AG04450 (cell line): ENCODE results near the gene BCOR. TPM values are rescaled to one million over a fixed set of nuclear protein-coding genes. Genes with fewer than 3 reads are reported as not detected.

ENCODE experiments used
- CTCF ChIA-PET: fragments of 300-600, 350-600 bp; formaldehyde crosslinking; extraction: SDS; loops from one replicate; lab custom pipeline; 2022; ENCODE audit warnings: antibody characterized with exemption, inconsistent platforms; lab: Charles Lee
- POLR2A ChIA-PET: fragments of 350-600 bp; formaldehyde crosslinking; extraction: SDS; loops from one replicate; lab custom pipeline; 2021; ENCODE audit warnings: antibody characterized with exemption, inconsistent platforms; lab: Yijun Ruan, JAX
- DNase-seq: peaks from one replicate; pipeline ENCODE4 v3.0.0-alpha.2; 2011; ENCODE audit warnings: low read depth, low spot score
- H3K27ac ChIP-seq: one replicate; pipeline ENCODE4 v1.5.1; 2012; ENCODE audit warnings: low read depth, low read length, control low read depth
- H3K27me3 ChIP-seq: one replicate; pipeline ENCODE4 v1.6.0; 2012; ENCODE audit warnings: low read length; ENCODE audit not compliant: control insufficient read depth, insufficient read depth
- H3K4me3 ChIP-seq: 2 replicates; pipeline ENCODE4 v1.5.1; 2011; ENCODE audit warnings: mild to moderate bottlenecking, low read depth, low read length, control low read depth
- H3K9me3 ChIP-seq: 2 replicates; pipeline ENCODE4 v1.5.1; 2012; ENCODE audit warnings: low read length; ENCODE audit not compliant: control insufficient read depth, insufficient read depth
- polyA plus RNA-seq: library from polyadenylated mRNA; depleted of rRNA; stranded (reverse); fragments of >200 nt; gene quantifications from 2 replicates; pipeline ENCODE4 v1.2.3, GENCODE V29; 2011
- TF ChIP-seq, protein P1 (sequence below): IDR thresholded peaks from 2 replicates; pipeline ENCODE4 v1.5.1; 2011; ENCODE audit warnings: low read depth, low read length, control low read depth, inconsistent platforms

The BCOR gene
- polyA plus RNA-seq, 1 experiment: 5.4 TPM

DNA sequence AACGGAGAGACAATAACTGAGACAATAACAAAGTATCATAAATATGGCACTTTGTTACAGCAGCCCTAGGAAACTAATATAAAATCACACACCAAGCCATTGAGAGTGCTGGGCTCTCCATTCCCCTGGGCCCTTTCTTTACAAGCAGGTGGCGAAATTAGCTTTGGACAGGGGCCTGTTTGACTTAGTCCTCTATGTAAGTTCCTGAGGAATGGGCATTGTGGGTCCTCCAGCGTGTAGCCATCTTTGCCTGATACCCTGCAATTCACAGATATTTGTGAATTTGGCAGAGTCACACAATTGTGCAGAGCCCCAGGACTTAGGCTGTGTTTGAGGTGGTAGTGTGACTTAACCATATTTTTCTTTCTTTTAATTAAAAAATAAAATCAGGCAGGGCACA lies 67.6 kb downstream of the BCOR start:
- DNase-seq: no peak
- ChIA-PET POLR2A (no interaction called here), CTCF (no interaction called here)

GRCh38 chrX:40022421-40022820 lies 75.3 kb downstream of the BCOR start:
- TF ChIP-seq, protein P1, sequence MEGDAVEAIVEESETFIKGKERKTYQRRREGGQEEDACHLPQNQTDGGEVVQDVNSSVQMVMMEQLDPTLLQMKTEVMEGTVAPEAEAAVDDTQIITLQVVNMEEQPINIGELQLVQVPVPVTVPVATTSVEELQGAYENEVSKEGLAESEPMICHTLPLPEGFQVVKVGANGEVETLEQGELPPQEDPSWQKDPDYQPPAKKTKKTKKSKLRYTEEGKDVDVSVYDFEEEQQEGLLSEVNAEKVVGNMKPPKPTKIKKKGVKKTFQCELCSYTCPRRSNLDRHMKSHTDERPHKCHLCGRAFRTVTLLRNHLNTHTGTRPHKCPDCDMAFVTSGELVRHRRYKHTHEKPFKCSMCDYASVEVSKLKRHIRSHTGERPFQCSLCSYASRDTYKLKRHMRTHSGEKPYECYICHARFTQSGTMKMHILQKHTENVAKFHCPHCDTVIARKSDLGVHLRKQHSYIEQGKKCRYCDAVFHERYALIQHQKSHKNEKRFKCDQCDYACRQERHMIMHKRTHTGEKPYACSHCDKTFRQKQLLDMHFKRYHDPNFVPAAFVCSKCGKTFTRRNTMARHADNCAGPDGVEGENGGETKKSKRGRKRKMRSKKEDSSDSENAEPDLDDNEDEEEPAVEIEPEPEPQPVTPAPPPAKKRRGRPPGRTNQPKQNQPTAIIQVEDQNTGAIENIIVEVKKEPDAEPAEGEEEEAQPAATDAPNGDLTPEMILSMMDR: no peak
- no peak overlapping the region for H3K4me3 ChIP-seq
- POLR2A ChIA-PET: no interaction called here
- H3K9me3 ChIP-seq: no peaks in the 10 kb centered on the region
- no peaks in the 10 kb centered on the region for H3K27me3 ChIP-seq
- DNase-seq: no peak
- no peak overlapping the region for H3K27ac ChIP-seq
- CTCF ChIA-PET: no interaction called here

More for the DNA sequence above, 67.6 kb downstream of the BCOR start:
- Histone ChIP-seq H3K9me3 (no peaks in the 10 kb centered on the region), H3K27ac (no peak overlapping the region), H3K4me3 (no peak overlapping the region), H3K27me3 (no peaks in the 10 kb centered on the region)
- TF ChIP-seq, protein P1: no peak

- ChIA-PET POLR2A (no interaction called here), CTCF (no interaction called here)
- no peak for DNase-seq
- Histone ChIP-seq H3K27ac (no peak overlapping the region), H3K27me3 (no peaks in the 10 kb centered on the region), H3K9me3 (no peaks in the 10 kb centered on the region), H3K4me3 (no peak overlapping the region)
- TF ChIP-seq, protein P1: no peak
Measured at GRCh38 chrX:40021647-40022046, 76.1 kb downstream of the BCOR start.

- ChIA-PET POLR2A (no interaction called here), CTCF (no interaction called here)
- no peak overlapping the region for H3K4me3 ChIP-seq
- H3K27me3 ChIP-seq: no peaks in the 10 kb centered on the region
- H3K27ac ChIP-seq: no peak overlapping the region
- H3K9me3 ChIP-seq: no peaks in the 10 kb centered on the region
- TF ChIP-seq, protein P1: no peak
- DNase-seq: no peak
Measured at GRCh38 chrX:40019541-40019940, 78.2 kb downstream of the BCOR start.

- Histone ChIP-seq H3K9me3 (no peaks in the 10 kb centered on the region; the same call in 1 of the 2 replicates), H3K27me3 (no peaks in the 10 kb centered on the region), H3K27ac (no peak overlapping the region), H3K4me3 (no peak overlapping the region)
- ChIA-PET CTCF (no interaction called here), POLR2A (no interaction called here)
- TF ChIP-seq, protein P1: no peak
- no peak for DNase-seq
Measured at GRCh38 chrX:40018041-40018440, 79.7 kb downstream of the BCOR start.
